ENCODE results near the gene SPTBN5. TPM values are rescaled to one million over a fixed set of nuclear protein-coding genes. Genes with fewer than 3 reads are reported as not detected.

The SPTBN5 gene
- total RNA-seq, 1 donor from 2014 or later = 2.9 TPM

DNA sequence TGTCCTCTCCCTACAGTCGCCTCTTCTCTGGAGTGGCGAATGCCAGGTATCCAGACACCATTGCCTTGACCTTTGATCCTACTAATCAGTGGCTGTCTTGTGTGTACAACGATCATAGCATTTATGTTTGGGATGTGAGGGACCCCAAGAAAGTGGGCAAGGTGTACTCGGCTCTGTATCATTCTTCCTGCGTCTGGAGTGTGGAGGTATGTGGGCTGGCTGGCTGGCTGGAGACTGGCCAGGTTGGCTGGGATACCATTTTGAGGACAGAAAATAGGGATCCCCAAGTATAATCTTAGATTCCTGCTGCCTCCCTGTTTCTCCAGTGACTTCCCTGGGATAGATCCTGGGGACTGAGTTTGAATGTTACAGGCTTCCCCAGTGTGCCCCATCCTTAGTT lies 79.3 kb downstream of the SPTBN5 start:
- Mint-ChIP-seq H3K4me3 (ENCODE audit: unreplicated experiment) (no peak overlapping the region), H3K9me3 (ENCODE audit: low read depth) (no peaks in the 10 kb centered on the region), H3K27ac (ENCODE audit: unreplicated experiment) (no peak overlapping the region), H3K36me3 (ENCODE audit: low read depth) (peaks cover 45% of the 10 kb centered on the region), H3K27me3 (ENCODE audit: low read depth) (no peaks in the 10 kb centered on the region), H3K4me1 (ENCODE audit: low read depth) (no peaks in the 10 kb centered on the region)
- TF ChIP-seq, protein P1, sequence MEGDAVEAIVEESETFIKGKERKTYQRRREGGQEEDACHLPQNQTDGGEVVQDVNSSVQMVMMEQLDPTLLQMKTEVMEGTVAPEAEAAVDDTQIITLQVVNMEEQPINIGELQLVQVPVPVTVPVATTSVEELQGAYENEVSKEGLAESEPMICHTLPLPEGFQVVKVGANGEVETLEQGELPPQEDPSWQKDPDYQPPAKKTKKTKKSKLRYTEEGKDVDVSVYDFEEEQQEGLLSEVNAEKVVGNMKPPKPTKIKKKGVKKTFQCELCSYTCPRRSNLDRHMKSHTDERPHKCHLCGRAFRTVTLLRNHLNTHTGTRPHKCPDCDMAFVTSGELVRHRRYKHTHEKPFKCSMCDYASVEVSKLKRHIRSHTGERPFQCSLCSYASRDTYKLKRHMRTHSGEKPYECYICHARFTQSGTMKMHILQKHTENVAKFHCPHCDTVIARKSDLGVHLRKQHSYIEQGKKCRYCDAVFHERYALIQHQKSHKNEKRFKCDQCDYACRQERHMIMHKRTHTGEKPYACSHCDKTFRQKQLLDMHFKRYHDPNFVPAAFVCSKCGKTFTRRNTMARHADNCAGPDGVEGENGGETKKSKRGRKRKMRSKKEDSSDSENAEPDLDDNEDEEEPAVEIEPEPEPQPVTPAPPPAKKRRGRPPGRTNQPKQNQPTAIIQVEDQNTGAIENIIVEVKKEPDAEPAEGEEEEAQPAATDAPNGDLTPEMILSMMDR (IDR thresholded peaks at IDR 0.05) = no peak
- DNase-seq (ENCODE audit: low spot score) = no peak

DNA sequence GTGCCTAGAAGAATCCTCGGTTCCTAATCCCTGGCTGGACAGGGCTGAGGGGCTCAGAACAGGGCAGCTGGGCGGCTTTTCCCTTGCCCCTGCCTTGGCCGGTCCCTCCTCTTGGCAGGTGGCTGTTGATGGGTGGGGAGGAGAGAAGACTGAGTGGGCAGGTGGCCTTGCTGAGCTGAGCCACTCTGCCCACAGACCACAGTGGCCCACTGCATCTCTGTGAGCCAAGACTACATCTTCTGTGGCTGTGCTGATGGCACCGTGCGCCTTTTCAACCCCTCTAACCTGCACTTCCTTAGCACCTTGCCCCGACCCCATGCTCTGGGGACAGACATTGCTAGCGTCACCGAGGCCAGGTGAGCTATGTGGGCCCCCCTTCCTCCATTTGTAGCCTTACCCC lies 80.4 kb downstream of the SPTBN5 start:
- Mint-ChIP-seq H3K27ac (ENCODE audit: unreplicated experiment) (no peak overlapping the region), H3K4me3 (ENCODE audit: unreplicated experiment) (no peak overlapping the region), H3K9me3 (ENCODE audit: low read depth) (no peaks in the 10 kb centered on the region), H3K27me3 (ENCODE audit: low read depth) (no peaks in the 10 kb centered on the region), H3K36me3 (ENCODE audit: low read depth) (peaks cover 38% of the 10 kb centered on the region), H3K4me1 (ENCODE audit: low read depth) (no peaks in the 10 kb centered on the region)
- TF ChIP-seq, protein P1 (IDR thresholded peaks at IDR 0.05) = no peak
- no peak for DNase-seq (ENCODE audit: low spot score)

DNA sequence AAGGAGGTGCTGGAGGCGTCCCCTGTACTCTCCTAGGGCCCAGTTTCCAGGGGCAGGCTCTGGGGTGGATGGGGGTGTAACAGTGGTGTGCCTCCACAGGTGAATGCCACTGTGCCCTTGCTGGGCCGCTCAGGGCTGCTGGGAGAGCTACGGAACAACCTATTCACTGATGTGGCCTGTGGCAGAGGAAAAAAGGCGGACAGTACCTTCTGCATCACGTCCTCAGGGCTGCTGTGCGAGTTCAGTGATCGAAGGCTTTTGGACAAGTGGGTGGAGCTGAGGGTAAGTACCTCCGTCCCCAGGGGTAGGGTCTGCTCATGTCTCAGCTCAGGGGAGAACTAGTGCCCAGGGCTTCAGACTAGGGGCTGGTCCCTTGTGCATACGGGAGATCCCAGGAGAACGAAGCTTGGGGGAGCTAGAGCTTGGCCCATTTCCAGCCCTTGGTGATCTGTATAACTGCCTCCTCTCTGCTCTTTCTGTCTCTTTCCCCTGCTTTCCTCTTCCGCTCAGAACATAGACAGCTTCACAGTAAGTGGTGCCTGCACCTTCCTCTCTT lies 81.0 kb downstream of the SPTBN5 start:
- Mint-ChIP-seq H3K27me3 (ENCODE audit: low read depth) (no peaks in the 10 kb centered on the region), H3K9me3 (ENCODE audit: low read depth) (no peaks in the 10 kb centered on the region), H3K4me3 (ENCODE audit: unreplicated experiment) (no peak overlapping the region), H3K4me1 (ENCODE audit: low read depth) (no peaks in the 10 kb centered on the region), H3K36me3 (ENCODE audit: low read depth) (peaks cover 33% of the 10 kb centered on the region), H3K27ac (ENCODE audit: unreplicated experiment) (no peak overlapping the region)
- TF ChIP-seq, protein P1 (IDR thresholded peaks at IDR 0.05) = no peak
- DNase-seq (ENCODE audit: low spot score) = no peak

DNA sequence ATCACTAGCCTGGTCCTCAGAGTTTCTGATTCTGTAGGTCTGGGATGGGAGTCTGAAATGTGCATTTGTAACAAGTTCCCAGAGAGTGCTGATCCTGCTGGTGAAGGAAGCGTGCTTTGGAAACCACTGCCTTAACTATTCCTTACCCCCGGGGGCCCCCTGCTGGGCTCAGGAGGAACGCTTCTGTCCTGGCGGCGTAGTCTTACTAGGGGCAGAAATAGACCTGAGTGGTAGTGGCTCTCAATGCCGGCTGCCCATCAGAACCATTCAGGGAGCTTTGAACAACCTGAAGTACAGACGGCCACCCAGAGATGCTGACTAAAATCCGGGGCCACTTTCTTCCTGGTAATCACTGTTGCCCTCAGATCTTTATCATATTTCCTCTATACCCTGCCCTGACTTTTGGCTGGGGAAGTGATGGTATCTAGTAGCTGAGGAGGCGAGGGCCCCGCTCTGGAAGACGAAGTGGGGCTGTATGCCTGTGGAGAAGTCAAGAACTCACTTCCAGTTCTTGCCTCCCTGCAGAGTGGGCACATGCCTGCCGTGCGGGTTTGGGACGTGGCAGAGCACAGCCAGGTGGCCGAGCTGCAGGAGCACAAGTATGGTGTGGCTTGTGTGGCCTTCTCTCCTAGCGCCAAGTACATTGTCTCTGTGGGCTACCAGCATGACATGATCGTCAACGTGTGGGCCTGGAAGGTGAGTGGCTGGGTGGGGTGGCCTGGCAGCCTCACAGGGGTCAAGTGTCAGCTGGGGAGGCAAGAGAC lies 82.2 kb downstream of the SPTBN5 start:
- TF ChIP-seq, protein P1 (IDR thresholded peaks at IDR 0.05) = peak; percentile 89
- H3K4me3 Mint-ChIP-seq (ENCODE audit: unreplicated experiment) = no peak overlapping the region
- no peak for DNase-seq (ENCODE audit: low spot score)
- no peaks in the 10 kb centered on the region for H3K4me1 Mint-ChIP-seq (ENCODE audit: low read depth)
- H3K27ac Mint-ChIP-seq (ENCODE audit: unreplicated experiment) = no peak overlapping the region
- H3K9me3 Mint-ChIP-seq (ENCODE audit: low read depth) = no peaks in the 10 kb centered on the region
- H3K27me3 Mint-ChIP-seq (ENCODE audit: low read depth) = no peaks in the 10 kb centered on the region
- H3K36me3 Mint-ChIP-seq (ENCODE audit: low read depth) = peaks cover 23% of the 10 kb centered on the region

DNA sequence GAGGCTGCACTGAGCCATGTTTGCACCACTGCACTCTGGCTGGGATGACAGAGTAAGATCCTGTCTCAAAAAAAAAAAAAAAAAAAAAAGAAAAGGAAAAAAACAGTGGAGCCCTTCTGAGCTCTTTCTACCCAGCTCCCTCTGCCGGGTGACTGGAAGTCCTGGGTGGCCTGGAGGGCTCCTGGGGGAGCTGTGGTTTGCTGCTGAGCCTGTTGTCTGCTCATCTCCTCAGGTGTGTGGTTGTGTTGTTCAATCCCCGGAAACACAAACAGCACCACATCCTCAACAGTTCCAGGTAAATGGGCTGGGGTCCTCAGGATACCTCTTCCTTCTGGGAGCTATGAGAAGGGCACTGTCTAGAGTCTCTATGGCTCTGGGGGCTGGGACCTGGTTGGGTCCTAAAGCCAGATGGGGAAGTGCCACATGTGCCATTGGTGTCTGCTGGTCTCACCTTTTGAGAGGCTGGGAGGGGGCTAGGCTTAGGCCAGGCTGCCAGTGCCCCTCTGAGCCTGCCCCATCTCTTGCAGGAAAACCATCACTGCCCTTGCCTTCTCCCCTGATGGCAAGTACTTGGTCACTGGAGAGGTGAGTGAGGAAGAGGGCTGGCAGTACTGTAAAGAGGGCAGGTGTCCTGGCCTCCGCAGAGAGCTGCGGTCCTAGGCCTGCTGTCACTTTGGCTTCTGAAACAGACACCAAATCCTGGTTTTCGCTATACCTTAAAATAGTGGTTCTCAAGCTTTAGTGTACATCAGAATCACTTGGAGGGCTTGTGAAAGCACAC lies 83.0 kb downstream of the SPTBN5 start:
- no peaks in the 10 kb centered on the region for H3K27me3 Mint-ChIP-seq (ENCODE audit: low read depth)
- no peak for DNase-seq (ENCODE audit: low spot score)
- peaks cover 3% of the 10 kb centered on the region for H3K4me1 Mint-ChIP-seq (ENCODE audit: low read depth)
- TF ChIP-seq, protein P1 (IDR thresholded peaks at IDR 0.05) = no peak
- H3K4me3 Mint-ChIP-seq (ENCODE audit: unreplicated experiment) = no peak overlapping the region
- H3K36me3 Mint-ChIP-seq (ENCODE audit: low read depth) = peaks cover 19% of the 10 kb centered on the region
- H3K9me3 Mint-ChIP-seq (ENCODE audit: low read depth) = no peaks in the 10 kb centered on the region
- H3K27ac Mint-ChIP-seq (ENCODE audit: unreplicated experiment) = no peak overlapping the region
